Raji (cell line): Measurements from ENCODE around the gene RGMA.

Source experiments
- POLR2A ChIP-seq: IDR thresholded peaks from 2 replicates; pipeline ENCODE4 v1.6.1; 2011; ENCODE audit warnings: low read depth, low read length, control low read depth; ENCODE audit not compliant: insufficient read depth

The RGMA gene

DNA sequence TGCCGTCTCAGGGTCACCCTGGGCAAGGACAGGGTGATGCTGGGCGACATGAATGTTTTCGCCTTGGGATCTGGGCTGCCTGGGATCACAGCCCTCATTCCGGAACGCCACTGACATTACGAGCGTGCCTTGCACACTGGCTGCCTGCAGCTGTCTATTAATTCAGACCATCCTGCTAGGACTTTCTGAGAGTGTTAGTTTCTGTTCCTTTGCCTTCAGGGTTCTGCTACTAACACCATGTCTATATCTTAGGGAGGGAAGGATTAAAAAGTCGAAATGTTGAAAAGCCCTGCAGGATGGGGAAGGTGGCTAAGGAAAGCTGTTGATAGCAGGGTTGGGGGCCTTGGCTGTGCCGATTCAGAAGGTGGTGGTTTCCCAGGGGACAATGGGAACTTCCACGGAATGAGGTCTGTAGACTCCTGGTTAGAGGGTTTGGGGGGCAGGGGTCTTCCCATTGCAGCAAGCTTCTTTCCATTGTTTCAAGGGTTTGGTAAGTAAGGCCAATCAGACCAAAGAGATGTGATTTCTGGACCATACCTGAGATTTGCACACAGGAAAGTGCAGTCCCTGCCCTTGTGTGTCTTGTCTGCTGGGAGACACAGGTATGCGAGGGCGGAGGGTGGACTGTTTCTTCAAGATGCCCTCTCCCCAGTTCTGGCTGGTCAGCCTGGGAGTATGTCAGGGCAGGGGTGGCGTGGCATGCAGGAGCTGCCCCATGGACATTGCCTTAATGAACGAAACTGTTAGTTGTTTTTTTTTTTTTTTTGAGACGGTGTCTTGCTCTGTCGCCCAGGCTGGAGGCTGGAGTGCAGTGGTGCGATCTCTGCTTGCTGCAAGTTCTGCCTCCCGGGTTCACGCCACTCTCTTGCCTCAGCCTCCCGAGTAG lies 50.9 kb downstream of the RGMA start:
- no peak for TF ChIP-seq POLR2A

- no peak for TF ChIP-seq POLR2A
Measured at GRCh38 chr15:93036951-93037819, 51.8 kb downstream of the RGMA start.

GRCh38 chr15:93035953-93036810 lies 52.8 kb downstream of the RGMA start:
- no peak for TF ChIP-seq POLR2A

GRCh38 chr15:93035092-93035915 lies 53.7 kb downstream of the RGMA start:
- TF ChIP-seq POLR2A = no peak

DNA sequence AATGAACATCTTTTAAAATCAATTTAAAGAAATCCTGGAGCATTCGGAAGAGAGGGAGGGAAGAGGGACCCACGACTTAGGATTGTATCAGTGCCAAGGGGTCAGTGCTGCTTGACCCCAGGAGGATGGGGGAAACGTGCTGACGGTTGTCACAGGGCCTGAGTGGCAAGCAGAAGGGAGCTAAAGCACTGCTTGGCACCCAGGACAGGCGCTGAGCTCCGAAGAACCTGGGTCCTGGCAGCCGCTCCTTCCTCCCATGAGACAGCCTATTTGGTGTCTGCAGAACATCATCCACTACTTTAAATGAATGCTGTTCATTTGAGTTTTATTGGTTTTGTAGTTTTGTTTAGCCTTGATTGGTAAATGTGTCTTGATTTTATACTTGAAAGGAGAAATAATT lies 54.5 kb downstream of the RGMA start:
- TF ChIP-seq POLR2A = no peak

DNA sequence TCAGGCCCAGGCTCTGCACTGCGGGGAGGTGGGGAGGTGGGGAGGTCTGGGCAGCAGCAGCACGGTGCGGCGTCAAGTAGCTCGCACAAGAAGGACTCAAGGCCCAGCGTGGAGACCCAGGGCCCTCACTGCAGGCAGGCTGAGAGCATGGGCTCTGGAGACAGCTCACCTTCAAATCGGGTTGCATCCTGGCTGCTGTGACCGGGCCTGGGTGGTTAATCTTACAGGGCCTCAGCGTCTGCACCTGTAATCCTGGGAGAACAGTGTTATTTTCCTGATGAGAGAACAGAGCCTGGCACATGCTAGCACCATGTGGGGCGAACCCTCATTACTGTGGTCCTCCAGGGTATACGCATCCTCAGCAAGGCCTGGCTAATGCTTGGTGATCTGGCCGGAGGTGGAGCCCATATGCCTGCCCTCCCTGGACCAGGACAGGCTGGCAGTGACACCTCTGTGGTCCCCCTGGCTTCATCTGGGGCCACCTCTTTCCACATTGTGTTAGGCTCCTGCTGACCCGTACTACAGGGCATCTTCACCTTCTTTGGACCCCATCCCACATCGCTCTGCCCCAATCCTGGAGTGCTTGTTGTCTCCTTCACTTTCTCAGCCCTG lies 55.5 kb downstream of the RGMA start:
- no peak for TF ChIP-seq POLR2A

DNA sequence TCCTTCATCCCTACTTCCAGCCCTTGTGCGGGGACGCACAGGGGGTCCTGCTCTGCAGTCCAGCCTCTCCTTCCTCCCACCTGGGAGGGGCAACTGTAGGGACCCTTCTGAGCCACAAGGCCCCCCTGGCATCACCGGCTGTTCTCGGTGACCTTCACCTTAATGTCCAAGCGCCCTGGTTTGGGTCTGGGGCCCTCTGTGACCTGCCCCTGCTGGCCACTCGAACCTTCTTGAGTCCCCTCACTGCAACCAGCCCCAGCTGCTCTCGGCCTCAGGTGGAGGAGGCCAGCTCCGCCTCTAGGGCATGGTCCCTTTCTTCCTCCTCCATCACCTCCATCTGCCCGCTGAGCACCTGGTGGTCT lies 57.9 kb downstream of the RGMA start:
- no peak for TF ChIP-seq POLR2A

- no peak for TF ChIP-seq POLR2A
Measured at GRCh38 chr15:93030430-93031102, 58.4 kb downstream of the RGMA start.

DNA sequence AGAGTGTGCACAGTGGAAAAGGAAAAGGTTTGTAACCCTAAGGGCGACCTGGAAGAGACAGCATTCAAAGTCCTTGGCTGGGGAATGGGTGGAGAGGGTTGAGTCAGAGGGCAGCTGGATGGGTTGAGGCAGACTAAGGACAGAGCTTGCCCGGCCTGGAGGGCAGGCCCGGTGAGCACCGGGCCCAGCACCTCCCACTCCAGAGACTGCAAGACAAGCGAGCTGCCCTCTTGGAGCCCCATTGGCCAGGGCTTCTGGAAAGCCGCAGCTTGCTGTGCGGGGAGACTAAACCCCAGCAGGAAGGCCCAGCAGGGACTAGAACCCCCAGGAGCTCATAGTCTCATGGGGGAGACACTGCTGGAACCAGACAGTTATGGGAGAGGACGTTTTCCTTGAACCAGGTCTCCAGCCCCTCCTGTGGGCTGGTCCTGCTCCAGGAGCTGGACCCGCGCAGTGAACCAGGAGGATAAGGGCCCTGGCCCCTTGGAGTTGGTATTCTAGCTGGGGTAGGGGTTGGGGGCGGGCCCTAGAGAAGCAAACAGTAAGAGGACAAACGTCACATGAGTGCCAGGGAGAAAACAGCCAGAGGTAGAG lies 59.1 kb downstream of the RGMA start:
- no peak for TF ChIP-seq POLR2A

- TF ChIP-seq POLR2A = no peak
Measured at GRCh38 chr15:93029214-93029835, 59.7 kb downstream of the RGMA start.

DNA sequence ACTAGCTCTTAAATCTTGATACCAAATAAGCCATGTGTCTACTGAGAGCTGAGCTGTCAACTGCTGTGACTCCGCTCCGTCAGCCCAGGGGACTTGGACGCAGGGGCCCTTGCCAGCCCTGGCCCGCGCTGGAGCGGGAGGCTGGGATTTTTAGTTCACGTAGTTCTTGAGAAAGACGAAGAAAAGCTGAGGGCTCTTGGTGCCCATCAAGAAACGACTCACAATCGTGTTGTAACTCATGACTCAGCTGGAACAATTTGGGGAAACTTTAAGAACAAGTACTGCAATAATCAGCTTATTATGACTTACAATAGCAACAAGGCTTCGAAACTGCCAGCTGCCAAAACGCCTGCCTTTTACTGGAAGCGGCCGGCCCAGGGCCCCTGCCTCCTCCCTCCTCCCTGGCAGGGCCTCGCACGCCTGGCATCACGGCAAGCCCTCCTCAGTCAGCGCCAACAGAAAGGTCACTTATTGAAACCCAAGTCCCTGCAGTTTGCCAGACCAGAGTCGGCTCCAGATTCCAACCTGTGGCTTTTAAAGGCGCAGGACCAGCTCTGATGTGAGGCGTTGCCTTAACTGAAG lies 60.3 kb downstream of the RGMA start:
- TF ChIP-seq POLR2A = no peak

GRCh38 chr15:93028111-93028631 lies 60.8 kb downstream of the RGMA start:
- TF ChIP-seq POLR2A = no peak
